Left renal cortex interstitium (tissue), 4 donors: ENCODE data around the gene OLFML2A. TPM values are rescaled to one million over a fixed set of nuclear protein-coding genes. Genes with fewer than 3 reads are reported as not detected.
A peak's percentile ranks its signal among the peaks of the same experiment; 100 is the strongest.
"Not testable (repeated sequence)": the region's sequence is repeated elsewhere in the genome, so short reads cannot be mapped to it uniquely, and the experiment has no call there.

Source experiments
- DNase-seq, 4 donors: peaks; one replicate each; pipeline ENCODE4 v3.0.0-alpha.2; 2013; ENCODE audit warnings: low read depth in 4 of 4, low spot score in 2 of 4, missing footprints in 1 of 4
- polyA plus RNA-seq, 4 donors: library from polyadenylated mRNA; unstranded; fragments of 120-200 nt; gene quantifications; one replicate each; pipeline ENCODE4 v1.2.1, GENCODE V29; 2013; ENCODE audit not compliant: insufficient read length in 4 of 4

OLFML2A gene
- polyA plus RNA-seq, 4 donors = 20.6 to 26.3 (median 24.0) TPM

DNA sequence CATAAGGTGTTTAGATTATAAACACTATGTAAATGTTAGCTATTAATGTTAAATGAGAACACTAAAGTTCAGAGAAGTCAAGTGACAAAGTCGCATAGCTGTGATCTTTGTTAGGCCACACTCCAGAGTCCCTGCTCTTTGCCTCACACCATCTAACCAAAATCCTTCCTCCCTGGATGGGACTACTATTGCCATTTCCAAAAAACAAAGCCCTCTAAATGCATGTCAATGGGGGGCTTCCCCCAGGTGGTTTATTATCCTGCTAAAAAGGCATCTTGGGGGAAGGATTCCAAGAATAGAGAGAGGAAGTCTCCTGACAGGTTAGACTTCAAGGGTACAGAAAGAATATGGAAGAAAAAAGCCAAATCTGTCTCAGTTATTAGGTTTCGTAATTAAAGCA lies 16.2 kb upstream of the OLFML2A start:
- DNase-seq = no peak

- DNase-seq = no peak
Observed at GRCh38 chr9:124761196-124761595, 15.7 kb upstream of the OLFML2A start.

DNA sequence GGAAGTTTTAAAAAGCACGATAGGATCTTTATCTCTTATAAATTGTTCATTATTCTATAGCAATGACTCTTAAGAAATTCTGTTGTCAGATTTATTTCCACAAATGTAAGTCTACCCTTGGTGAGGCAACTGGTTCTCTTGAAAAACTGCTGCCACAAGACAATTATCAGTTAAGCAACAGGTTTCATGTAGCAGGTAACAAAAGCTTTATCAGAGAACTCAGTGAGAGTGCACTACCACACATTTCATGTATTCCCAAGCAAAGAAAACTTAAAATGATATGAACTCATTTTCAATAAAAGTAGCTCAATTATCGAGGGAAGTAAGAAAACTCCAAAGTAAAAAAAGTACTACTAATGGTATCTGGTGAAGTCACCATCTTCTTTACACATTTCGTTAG lies 15.2 kb upstream of the OLFML2A start:
- DNase-seq = no peak

- DNase-seq = no peak
Observed at GRCh38 chr9:124762633-124763032, 14.3 kb upstream of the OLFML2A start.

- DNase-seq = no peak
Observed at GRCh38 chr9:124764774-124765438, 12.0 kb upstream of the OLFML2A start.

GRCh38 chr9:124765439-124765835 lies 11.5 kb upstream of the OLFML2A start:
- DNase-seq = no peak

DNA sequence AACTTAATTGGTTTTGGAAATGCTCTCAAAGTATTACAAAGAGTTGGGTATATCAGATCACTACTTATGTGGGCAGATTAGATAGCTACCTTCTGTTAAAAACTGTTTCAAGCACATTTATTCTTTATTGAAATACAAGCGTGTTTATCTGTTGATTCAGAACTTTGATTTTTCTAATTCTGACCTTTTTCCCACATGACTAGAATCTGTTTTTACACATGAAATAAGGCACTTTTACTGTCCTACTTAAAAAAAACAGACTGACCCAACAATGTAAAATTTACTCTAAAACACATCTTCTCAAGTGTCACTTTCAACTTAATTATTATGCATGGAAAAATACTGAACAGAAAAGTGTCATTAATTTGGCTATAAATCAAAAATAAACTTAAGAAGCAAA lies 10.6 kb upstream of the OLFML2A start:
- DNase-seq = no peak

DNA sequence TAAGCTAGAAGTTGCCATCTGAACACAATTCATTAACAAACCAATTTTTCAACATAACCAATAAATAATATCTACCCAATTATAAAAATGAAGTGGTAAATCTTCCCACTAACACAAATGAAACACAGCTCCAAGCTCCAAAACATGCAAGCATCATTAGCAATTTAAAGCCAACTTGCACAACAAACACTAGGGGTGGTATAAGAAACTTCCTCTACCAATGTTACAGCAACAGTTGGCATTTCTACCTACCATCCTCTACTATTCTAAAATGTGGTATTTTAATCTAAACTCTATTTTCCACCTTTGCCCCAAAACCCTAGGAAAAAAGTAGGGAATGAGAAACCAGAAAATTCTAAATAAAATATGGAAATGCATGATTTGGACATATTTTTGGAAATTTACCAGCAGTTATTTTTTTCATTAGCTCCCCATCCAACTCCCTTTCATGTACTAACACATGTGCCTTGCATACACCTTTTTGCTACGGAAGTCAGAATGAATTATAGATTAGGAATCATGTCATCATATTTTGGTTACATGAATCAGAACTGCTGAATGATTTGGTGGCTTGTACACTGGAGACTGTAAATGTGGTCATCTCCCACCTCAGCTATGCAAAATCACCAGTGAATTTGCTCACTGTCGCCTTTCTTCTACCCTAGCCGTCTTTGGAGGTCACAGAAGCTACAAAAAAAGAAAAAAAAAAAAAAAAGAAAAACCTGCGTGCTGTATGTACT lies 9.9 kb upstream of the OLFML2A start:
- DNase-seq = no peak

GRCh38 chr9:124767821-124768220 lies 9.1 kb upstream of the OLFML2A start:
- DNase-seq = no peak

GRCh38 chr9:124768334-124768733 lies 8.6 kb upstream of the OLFML2A start:
- DNase-seq = no peak

GRCh38 chr9:124768750-124769548 lies 8.0 kb upstream of the OLFML2A start:
- no peak for DNase-seq

- no peak for DNase-seq
Observed at GRCh38 chr9:124769549-124770358, 7.2 kb upstream of the OLFML2A start.

GRCh38 chr9:124770359-124771020 lies 6.4 kb upstream of the OLFML2A start:
- no peak for DNase-seq

DNA sequence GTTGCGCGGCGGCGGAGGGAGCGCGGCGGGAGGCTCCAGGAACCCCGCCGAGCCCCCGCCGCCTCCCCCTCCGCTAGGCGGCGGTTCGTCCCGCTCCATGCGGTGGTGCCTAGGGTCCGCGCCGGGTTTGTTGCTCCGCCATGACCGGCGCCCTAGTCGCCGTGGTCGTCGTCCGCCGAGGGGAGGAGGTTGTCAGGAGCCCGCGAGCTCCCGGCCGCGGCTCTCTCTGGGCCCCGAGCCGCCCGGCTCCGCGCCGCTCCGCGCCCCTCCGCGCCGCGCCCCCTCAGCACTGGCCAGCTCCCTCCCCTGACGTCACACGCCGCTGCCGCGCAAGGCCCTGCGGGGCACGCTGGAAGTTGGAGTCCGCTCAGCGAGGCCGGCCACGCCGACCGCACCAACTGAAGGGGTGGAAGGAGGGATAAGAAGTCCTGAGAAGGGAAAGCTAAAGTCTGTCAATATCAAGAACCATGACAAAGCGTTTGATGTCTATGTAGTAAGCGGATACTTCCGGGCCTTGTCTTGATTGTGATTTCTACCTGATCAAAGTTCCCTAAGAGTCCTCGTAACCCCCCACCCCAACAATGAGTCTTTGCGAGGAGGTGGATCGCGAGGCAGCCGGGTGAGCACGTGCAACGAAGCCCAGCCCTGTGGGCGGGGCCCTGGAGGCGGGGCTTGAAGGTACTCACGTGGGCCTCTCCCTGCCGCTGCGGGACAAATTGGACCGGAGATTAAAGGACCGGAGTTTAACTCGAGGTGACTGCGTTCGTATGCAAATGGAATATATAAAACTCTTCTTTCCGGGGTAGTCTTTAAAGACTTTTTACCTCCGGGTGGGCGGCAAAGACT lies 5.7 kb upstream of the OLFML2A start, which contains the start of gene NR6A1:
TSS of gene NR6A1 (minus strand) at position 291 of the 846 bp plus-strand sequence.
- peak; percentile 95 to 100 (median 96) for DNase-seq

- DNase-seq = no peak
Observed at GRCh38 chr9:124771867-124772679, 4.9 kb upstream of the OLFML2A start.

GRCh38 chr9:124772877-124773276 lies 4.1 kb upstream of the OLFML2A start:
- DNase-seq = not testable (repeated sequence)

- no peak for DNase-seq
Observed at GRCh38 chr9:124773473-124774128, 3.3 kb upstream of the OLFML2A start.
